ENCODE measurements around the gene IFI30. TPM values are rescaled to one million over a fixed set of nuclear protein-coding genes. Genes with fewer than 3 reads are reported as not detected.

Gene IFI30
- total RNA-seq, 1 donor from 2014 or later, result 255 TPM

DNA sequence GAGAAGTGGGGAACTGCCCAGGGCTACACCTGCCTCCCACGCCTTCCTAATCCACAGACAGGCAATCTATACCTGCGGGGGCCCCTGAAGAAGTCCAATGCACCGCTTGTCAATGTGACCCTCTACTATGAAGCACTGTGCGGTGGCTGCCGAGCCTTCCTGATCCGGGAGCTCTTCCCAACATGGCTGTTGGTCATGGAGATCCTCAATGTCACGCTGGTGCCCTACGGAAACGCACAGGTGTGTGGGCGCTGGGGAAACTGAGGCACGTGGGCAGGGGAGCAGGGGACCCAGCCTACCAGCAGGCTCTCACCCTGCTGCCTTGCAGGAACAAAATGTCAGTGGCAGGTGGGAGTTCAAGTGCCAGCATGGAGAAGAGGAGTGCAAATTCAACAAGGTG, 1.4 kb downstream of the IFI30 start:
- Mint-ChIP-seq H3K27me3 (no peaks in the 10 kb centered on the region), H3K36me3 (ENCODE audit: low read depth) (peaks cover 53% of the 10 kb centered on the region), H3K9me3 (no peaks in the 10 kb centered on the region), H3K27ac (peak overlapping the region; percentile 92), H3K4me1 (peaks cover 90% of the 10 kb centered on the region), H3K4me3 (peak overlapping the region; percentile 94)
- DNase-seq (no peak), ATAC-seq (ENCODE audit: low read depth) (no peak)
- intact Hi-C loops (cut with micrococcal nuclease), result loop anchor here (5.0 to 10.0 kb wide), 4 partner anchors 78 to 650 kb away; partner anchors contain the start of genes ELL and MAST3
- ChIA-PET POLR2A (interaction anchor here (0.6 to 11.9 kb wide), 5 partner anchors 11 to 66 kb away, joined by 3 to 437 read pairs (median 4); partner anchors contain the start of genes MPV17L2, PIK3R2 and RAB3A), CTCF (interaction anchor here (1.4 to 2.7 kb wide), 2 partner anchors 17 to 77 kb away, joined by 5 to 14 read pairs; no protein-coding TSS in a partner anchor)
- TF ChIP-seq, protein P1, sequence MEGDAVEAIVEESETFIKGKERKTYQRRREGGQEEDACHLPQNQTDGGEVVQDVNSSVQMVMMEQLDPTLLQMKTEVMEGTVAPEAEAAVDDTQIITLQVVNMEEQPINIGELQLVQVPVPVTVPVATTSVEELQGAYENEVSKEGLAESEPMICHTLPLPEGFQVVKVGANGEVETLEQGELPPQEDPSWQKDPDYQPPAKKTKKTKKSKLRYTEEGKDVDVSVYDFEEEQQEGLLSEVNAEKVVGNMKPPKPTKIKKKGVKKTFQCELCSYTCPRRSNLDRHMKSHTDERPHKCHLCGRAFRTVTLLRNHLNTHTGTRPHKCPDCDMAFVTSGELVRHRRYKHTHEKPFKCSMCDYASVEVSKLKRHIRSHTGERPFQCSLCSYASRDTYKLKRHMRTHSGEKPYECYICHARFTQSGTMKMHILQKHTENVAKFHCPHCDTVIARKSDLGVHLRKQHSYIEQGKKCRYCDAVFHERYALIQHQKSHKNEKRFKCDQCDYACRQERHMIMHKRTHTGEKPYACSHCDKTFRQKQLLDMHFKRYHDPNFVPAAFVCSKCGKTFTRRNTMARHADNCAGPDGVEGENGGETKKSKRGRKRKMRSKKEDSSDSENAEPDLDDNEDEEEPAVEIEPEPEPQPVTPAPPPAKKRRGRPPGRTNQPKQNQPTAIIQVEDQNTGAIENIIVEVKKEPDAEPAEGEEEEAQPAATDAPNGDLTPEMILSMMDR (IDR thresholded peaks at IDR 0.05), result no peak

DNA sequence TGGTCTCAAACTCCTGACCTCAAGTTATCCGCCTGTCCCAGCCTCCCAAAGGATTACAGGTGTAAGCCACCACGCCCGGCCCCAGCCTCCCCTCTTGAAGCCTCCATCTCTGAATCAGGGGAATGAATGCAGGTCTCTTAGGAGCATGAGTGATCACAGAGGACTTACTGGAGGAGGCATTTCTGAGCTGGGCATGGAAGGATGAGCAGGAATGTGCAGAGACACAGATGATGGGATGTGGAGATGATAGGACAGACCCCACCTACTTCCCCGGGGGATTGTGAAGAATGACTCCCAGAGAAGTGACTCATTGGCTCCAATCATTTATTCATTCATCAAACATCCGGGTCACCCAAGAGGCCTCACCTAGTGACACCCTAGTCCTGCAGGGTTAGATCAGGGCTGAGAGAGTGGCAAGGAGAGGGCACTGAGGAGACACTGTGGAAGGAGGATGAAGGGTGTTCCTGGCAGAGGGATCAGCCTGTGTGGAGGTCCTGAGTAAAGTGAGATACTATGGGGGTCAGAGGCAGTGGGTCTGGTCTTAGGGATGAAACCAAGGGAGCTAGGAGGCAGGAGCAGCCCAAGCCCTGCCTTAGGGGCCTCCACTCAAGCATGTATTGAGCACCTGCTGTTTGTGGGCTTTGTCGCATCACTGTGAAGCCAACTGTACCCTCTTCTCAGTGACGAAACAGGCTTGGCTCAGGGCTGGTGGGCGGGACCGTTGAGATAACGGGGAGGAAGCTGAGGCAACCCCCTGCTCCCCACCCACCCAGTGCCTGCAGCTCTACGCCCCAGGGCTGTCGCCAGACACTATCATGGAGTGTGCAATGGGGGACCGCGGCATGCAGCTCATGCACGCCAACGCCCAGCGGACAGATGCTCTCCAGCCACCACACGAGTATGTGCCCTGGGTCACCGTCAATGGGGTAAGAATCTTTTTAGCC, 3.0 kb downstream of the IFI30 start:
- H3K36me3 Mint-ChIP-seq (ENCODE audit: low read depth), result peaks cover 53% of the 10 kb centered on the region
- no peaks in the 10 kb centered on the region for H3K9me3 Mint-ChIP-seq
- CTCF ChIA-PET, result interaction anchor here (1.3 to 2.7 kb wide), 3 partner anchors 9 to 16 kb away, joined by 6 to 14 read pairs (median 6); partner anchors contain the start of gene MPV17L2
- no peaks in the 10 kb centered on the region for H3K27me3 Mint-ChIP-seq
- peaks cover 87% of the 10 kb centered on the region for H3K4me1 Mint-ChIP-seq
- DNase-seq (no peak), ATAC-seq (ENCODE audit: low read depth) (no peak)
- H3K27ac Mint-ChIP-seq, result peak overlapping the region; percentile 69
- intact Hi-C loops (cut with micrococcal nuclease), result loop anchor here (10.0 kb wide), 1 partner anchor 652 kb away; a partner anchor contains a TSS
- peak overlapping the region; percentile 94 for H3K4me3 Mint-ChIP-seq
- TF ChIP-seq, protein P1 (IDR thresholded peaks at IDR 0.05), result no peak
- POLR2A ChIA-PET, result interaction anchor here (0.7 to 19.0 kb wide), 5 partner anchors 4 to 1593 kb away, joined by 4 to 437 read pairs (median 9); partner anchors contain the start of genes IFI30, JUND, MPV17L2 and PIK3R2

DNA sequence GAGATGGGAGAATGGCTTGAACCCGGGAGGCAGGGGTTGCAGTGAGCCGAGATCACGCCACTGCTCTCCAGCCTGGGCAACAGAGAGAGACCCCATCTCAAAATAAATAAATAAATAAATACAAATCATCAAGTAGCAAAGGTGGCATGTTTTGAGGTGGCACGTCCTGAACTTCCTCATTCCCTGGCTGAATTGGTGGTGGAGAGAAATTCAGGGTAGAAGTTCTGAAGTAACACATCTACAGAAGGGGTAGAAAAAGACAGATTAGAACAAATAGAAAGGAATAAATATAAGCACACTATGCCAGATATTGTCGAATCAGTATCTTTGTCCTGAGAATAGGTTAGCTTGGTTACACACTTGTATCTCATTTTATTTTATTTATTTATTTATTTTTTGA, 6.3 kb downstream of the IFI30 start:
- ChIA-PET CTCF (interaction anchor here (0.6 to 2.7 kb wide), 3 partner anchors 11 to 100 kb away, joined by 3 to 23 read pairs (median 4); no protein-coding TSS in a partner anchor), POLR2A (interaction anchor here (0.6 to 19.0 kb wide), 12 partner anchors 7 to 379 kb away, joined by 3 to 437 read pairs (median 5); partner anchors contain the start of genes IFI30, JUND, MPV17L2 and RAB3A)
- TF ChIP-seq, protein P1 (IDR thresholded peaks at IDR 0.05), result no peak
- H3K4me1 Mint-ChIP-seq, result peaks cover 66% of the 10 kb centered on the region
- ATAC-seq (ENCODE audit: low read depth), result peak; percentile 23
- H3K36me3 Mint-ChIP-seq (ENCODE audit: low read depth), result peaks cover 41% of the 10 kb centered on the region
- H3K27ac Mint-ChIP-seq, result peak overlapping the region; percentile 79
- no peak for DNase-seq
- no peaks in the 10 kb centered on the region for H3K27me3 Mint-ChIP-seq
- intact Hi-C loops (cut with micrococcal nuclease), result loop anchor here (10.0 kb wide), 1 partner anchor 655 kb away; a partner anchor contains a TSS
- H3K4me3 Mint-ChIP-seq, result peak overlapping the region; percentile 53
- no peaks in the 10 kb centered on the region for H3K9me3 Mint-ChIP-seq

DNA sequence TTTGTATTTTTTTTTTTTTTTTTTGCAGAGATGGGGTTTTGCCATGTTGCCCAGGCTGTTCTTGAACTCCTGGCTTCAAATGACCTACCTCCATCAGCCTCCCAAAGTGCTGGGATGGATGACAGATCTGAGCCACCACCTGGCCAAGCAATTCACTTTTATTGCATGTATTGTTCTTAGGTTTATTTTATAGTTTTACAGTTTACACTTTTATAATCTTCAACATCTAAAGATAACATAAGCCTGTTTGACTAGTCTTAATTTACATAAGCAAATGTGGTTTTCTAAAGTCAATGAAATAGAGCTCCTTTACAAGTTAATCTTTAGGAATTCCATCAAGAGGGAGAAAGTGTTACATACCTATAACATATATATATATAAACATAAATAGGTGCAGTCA, 9.9 kb downstream of the IFI30 start:
- ATAC-seq (ENCODE audit: low read depth), result no peak
- Mint-ChIP-seq H3K4me3 (no peak overlapping the region), H3K4me1 (peaks cover 49% of the 10 kb centered on the region), H3K9me3 (no peaks in the 10 kb centered on the region), H3K27me3 (no peaks in the 10 kb centered on the region), H3K36me3 (ENCODE audit: low read depth) (peaks cover 12% of the 10 kb centered on the region), H3K27ac (no peak overlapping the region)
- TF ChIP-seq, protein P1 (IDR thresholded peaks at IDR 0.05), result no peak
- CTCF ChIA-PET, result interaction anchor here (1.0 to 1.2 kb wide), 2 partner anchors 8 to 205 kb away, joined by 3 to 4 read pairs; no protein-coding TSS in a partner anchor
- DNase-seq, result no peak
- POLR2A ChIA-PET, result interaction anchor here (0.7 to 19.0 kb wide), 6 partner anchors 8 to 185 kb away, joined by 3 to 437 read pairs (median 4); partner anchors contain the start of genes IFI30 and MPV17L2
- intact Hi-C loops (cut with micrococcal nuclease), result loop anchor here (2.0 kb wide), 1 partner anchor 15 kb away; no protein-coding TSS in a partner anchor
